Superior temporal gyrus (tissue), 1 donor: ENCODE data around the gene MBIP.

Source experiments
- DNase-seq: peaks from one replicate; pipeline ENCODE4 v3.0.0-alpha.2; 2016; ENCODE audit errors: extremely low spot score

The MBIP gene

DNA sequence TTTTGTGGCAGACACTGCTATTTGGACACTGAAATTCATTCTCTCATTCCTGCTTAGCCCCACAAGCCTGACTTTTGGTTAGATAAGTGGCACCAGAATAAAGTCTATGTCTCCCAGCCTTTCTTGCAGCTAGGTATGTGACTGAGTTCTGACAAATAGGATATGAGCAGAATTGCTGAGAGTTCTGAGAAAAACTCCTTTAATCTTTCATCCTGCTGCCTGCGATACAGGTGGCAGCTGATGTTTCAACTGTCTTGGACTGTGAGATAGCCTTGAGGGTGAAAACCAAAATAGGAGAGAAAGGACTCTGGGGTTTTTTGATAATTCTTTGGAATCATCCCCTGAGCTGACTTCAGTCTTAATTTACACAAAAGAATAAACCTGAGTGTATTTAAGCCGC is 55.8 kb downstream of the MBIP start:
- DNase-seq, result no peak

DNA sequence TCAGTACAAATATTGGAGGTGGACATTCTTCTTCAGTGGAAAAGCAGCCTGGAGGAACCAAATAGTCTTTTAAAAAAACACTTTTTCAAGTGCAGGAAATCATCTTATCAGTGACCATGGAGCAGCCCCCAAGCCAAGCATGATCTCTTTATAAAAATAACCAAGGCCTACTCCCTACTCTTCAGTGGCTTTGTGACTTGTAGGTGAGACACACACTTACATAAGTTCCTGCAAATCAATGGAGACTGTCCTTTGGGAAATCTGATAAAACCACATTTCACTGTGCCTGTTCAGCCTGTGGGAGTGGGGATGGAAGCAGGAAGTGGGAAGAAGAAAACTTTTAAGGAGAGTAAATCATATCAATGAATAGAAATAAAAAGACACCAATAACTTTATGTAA is 56.3 kb downstream of the MBIP start:
- no peak for DNase-seq

DNA sequence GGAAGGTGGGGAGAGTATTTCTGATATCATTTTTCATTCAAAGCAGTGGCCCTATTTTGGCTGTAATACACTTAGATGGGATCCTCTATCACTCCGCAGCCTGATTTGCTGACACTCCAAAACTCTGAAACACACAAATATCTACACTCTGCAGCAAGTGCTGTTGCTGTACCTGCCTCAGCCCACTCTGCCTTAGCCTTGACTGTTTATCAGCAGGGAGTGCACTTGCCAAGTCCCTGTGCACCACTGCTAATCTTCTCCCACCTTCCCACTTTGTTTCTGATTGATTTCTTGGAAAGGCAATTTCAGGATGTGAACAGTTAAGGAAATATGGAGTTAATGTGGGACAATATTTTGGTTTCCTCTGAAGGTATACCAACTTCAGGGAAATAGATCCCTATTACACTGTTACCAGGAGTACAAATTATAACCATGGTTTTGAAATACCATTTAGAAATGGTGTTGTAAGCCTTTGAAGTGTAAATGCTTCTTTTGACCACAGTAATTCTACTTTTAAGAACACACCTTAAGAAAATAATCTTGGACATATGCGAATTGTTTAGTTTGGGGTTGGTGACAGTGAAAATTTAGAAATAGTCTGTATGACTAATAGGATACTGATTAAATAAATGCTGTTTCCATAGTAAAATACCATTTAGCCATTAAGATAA is 59.3 kb downstream of the MBIP start:
- DNase-seq, result no peak

DNA sequence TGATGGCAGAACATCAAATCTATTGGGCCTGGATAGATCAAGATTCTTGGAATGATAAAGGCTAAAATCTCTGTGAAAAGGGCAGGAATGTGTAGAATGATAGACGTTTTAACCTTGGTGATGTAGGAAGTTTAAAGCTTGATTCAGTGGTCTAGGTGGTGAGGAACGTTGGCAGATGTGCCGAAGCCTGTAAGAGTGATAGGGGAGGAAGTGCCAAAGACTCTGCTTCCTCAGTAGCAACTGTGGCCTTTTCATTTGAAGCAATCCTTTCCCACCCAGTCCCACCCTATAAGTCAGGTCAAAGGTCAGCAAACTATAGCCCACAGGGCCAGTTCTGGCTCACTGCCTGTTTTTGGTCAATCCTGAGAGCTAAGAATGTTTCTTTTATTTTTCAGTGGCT is 62.2 kb downstream of the MBIP start:
- DNase-seq, result no peak

DNA sequence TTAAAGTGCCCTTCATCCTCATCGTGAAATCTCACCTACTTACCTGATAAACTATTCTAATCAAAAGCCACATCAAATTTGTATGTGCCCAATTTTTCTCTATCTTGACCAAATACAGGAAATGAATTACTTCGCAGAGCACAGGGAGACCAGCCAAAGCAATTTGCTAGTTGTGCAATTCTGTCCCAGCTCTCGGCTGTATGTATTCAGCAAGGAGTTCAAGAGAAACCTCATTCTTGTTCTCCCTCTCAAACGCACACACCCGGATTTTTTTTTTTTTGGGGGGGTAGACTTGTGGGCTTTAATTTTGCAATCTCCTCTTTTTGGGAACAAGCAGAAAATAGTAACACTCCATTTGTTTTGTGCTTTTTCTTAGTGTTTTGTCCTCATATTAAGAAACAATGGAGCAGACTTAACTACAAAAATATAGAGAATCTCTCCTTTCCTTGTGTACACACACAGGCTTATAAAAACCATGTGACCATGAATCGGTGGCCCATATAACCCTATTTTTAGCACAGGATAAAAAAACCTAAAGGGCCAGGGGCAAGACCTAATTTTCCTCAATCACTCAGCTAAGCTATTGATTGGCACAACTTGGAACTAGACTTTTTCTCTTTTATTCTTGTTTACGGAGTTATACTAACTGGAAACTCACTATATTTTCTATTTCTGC is 64.2 kb downstream of the MBIP start:
- no peak for DNase-seq

DNA sequence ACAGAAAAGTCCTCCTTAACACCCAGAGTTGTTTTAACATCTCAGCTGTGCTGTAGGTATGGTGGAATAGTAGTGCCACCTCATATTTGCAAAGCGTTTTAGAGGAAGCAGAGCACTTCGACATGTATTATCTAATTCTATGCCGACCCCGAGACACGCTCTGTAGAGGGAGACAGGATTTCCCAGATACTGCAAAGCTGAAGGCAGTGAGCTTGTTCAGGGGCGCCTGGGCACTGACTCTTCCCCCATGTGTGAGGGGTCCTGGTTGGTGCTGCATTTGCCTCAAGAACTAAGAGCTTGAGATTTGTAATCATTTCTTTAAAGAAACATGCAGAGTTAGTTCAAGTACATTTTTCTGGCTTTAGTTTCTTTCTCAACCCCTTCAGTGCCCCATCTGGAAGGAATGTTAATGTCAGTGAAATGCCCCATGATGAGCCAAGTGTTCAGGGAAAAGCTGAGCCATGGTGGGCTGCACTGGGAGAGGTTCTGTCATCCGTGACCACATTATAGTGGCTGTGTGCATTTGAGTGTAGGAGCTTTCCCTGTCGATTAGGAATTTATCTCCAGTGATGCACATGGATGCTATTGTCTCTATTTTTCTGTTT is 66.3 kb downstream of the MBIP start:
- DNase-seq, result no peak
